ENCODE measurements around the gene HERC3.
A peak's percentile ranks its signal among the peaks of the same experiment; 100 is the strongest.

HERC3 gene

GRCh38 chr4:88743696-88744095 lies 151.4 kb downstream of the HERC3 start:
- peak; percentile 32 for DNase-seq (ENCODE audit: low read depth)
- H3K4me3 ChIP-seq (ENCODE audit: control insufficient read depth, low read depth, low read length): no peak overlapping the region
- no peak for TF ChIP-seq CTCF (IDR thresholded peaks at IDR 0.05; ENCODE audit: control insufficient read depth, insufficient read depth, low read depth, low read length, missing control alignments)

- no peak overlapping the region for H3K4me3 ChIP-seq (ENCODE audit: control insufficient read depth, low read depth, low read length)
- no peak for DNase-seq (ENCODE audit: low read depth)
- no peak for TF ChIP-seq CTCF (IDR thresholded peaks at IDR 0.05; ENCODE audit: control insufficient read depth, insufficient read depth, low read depth, low read length, missing control alignments)
Measured at GRCh38 chr4:88744609-88745008, 152.3 kb downstream of the HERC3 start.

GRCh38 chr4:88745175-88745574 lies 152.9 kb downstream of the HERC3 start:
- H3K4me3 ChIP-seq (ENCODE audit: control insufficient read depth, low read depth, low read length): no peak overlapping the region
- no peak for DNase-seq (ENCODE audit: low read depth)
- no peak for TF ChIP-seq CTCF (IDR thresholded peaks at IDR 0.05; ENCODE audit: control insufficient read depth, insufficient read depth, low read depth, low read length, missing control alignments)

- no peak overlapping the region for H3K4me3 ChIP-seq (ENCODE audit: control insufficient read depth, low read depth, low read length)
- TF ChIP-seq CTCF (IDR thresholded peaks at IDR 0.05; ENCODE audit: control insufficient read depth, insufficient read depth, low read depth, low read length, missing control alignments): no peak
- DNase-seq (ENCODE audit: low read depth): no peak
Measured at GRCh38 chr4:88745581-88746163, 153.4 kb downstream of the HERC3 start.

- no peak for DNase-seq (ENCODE audit: low read depth)
Measured at GRCh38 chr4:88746206-88746605, 153.9 kb downstream of the HERC3 start.

GRCh38 chr4:88747351-88747750 lies 155.1 kb downstream of the HERC3 start:
- H3K4me3 ChIP-seq (ENCODE audit: control insufficient read depth, low read depth, low read length): no peak overlapping the region
- TF ChIP-seq CTCF (IDR thresholded peaks at IDR 0.05; ENCODE audit: control insufficient read depth, insufficient read depth, low read depth, low read length, missing control alignments): no peak
- no peak for DNase-seq (ENCODE audit: low read depth)

More at GRCh38 chr4:88746206-88746605, 153.9 kb downstream of the HERC3 start:
- no peak overlapping the region for H3K4me3 ChIP-seq (ENCODE audit: control insufficient read depth, low read depth, low read length)
- TF ChIP-seq CTCF (IDR thresholded peaks at IDR 0.05; ENCODE audit: control insufficient read depth, insufficient read depth, low read depth, low read length, missing control alignments): no peak

GRCh38 chr4:88750369-88750768 lies 158.1 kb downstream of the HERC3 start:
- DNase-seq (ENCODE audit: low read depth): no peak
- TF ChIP-seq CTCF (IDR thresholded peaks at IDR 0.05; ENCODE audit: control insufficient read depth, insufficient read depth, low read depth, low read length, missing control alignments): no peak

More at GRCh38 chr4:88750369-88750768, 158.1 kb downstream of the HERC3 start:
- H3K4me3 ChIP-seq (ENCODE audit: control insufficient read depth, low read depth, low read length): no peak overlapping the region

Data from AG09309 (cell line).